GM19328 (cell line): Measurements from ENCODE around the gene RNF215.
"Not testable (repeated sequence)": the region's sequence is repeated elsewhere in the genome, so short reads cannot be mapped to it uniquely, and the experiment has no call there.

Experiments
- ATAC-seq: cut with Tn5 transposase; IDR thresholded peaks from one replicate; pipeline ENCODE4 v1.9.1; 2021; ENCODE audit warnings: mild to moderate bottlenecking, moderate library complexity; ENCODE audit not compliant: unreplicated experiment

The RNF215 gene

GRCh38 chr22:30365891-30366290 is 21.3 kb downstream of the RNF215 start:
- no peak for ATAC-seq

GRCh38 chr22:30362651-30363281 is 24.4 kb downstream of the RNF215 start:
- no peak for ATAC-seq

GRCh38 chr22:30361916-30362650 is 25.1 kb downstream of the RNF215 start:
- no peak for ATAC-seq

DNA sequence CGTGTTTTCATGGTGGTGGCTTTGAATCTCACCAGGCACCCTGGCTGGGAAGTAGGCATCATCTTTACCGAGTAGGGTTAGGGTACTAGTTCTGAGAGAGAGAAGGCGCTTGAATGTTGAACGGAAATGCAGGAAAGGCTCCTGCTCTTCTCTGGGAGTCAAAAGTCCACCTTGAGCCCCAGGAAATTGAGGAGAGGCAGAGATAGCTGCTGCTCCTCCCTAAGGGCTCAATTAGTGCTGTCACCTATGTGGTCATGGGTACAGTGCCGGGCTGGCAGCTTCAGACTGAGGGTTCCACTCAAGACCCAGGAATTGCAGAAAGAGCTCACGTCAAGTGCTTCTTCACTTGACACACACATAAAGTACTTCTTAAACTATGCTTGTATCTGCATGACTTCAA is 28.7 kb downstream of the RNF215 start:
- ATAC-seq, result no peak

- ATAC-seq, result no peak
These were observed 29.5 kb downstream of the RNF215 start for GRCh38 chr22:30357650-30358215.

DNA sequence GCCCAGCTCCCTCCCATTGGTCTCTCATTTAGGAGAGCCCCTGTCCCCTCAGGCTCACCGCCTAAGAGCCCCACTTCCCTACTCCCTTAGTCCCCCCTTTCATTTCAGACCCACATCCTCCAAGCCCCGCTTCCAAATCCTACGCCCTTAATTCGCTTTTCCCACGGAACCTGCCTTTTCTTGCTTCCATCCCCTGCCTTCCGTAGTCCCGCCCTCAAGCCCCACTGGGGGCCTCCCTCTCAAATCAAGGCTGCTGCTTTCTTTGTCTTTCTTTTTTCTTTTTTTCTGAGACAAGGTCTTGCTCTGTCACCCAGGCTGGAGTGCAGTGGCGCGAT is 30.0 kb downstream of the RNF215 start:
- ATAC-seq, result no peak

GRCh38 chr22:30356449-30357235 is 30.6 kb downstream of the RNF215 start, which contains the start of the genes CCDC157 and SF3A1:
Gene CCDC157, plus strand, starts transcription at chr22:30357007. Its CDS starts 8,994 bp downstream, at chr22:30366001.
Gene SF3A1, minus strand, starts transcription at chr22:30356894. Its CDS starts 102 bp downstream, at chr22:30356792.
- peak; percentile 87 for ATAC-seq

DNA sequence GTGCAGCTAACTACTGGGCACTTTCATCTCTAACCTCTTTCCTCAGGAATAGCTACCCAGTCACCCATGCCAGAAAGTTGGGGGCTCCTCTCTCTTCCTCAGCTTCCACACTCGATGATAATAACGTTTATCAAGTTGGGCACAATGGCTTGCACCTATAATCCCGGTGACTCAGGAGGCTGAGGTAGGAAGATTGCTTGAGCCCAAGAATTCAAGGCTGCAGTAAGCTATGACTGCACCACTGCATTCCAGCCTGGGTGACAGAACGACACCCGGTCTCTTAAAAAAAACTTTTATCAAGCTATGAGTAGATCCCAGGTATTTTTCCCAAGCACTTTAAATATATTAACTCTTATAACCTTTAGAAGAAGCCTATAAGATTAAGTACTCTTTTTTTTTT is 32.6 kb downstream of the RNF215 start:
- ATAC-seq, result no peak

GRCh38 chr22:30351226-30351625 is 36.0 kb downstream of the RNF215 start:
- ATAC-seq, result no peak

- ATAC-seq, result no peak
These were observed 38.4 kb downstream of the RNF215 start for GRCh38 chr22:30348809-30349208.

- ATAC-seq, result no peak
These were observed 38.8 kb downstream of the RNF215 start for GRCh38 chr22:30348404-30348803.

DNA sequence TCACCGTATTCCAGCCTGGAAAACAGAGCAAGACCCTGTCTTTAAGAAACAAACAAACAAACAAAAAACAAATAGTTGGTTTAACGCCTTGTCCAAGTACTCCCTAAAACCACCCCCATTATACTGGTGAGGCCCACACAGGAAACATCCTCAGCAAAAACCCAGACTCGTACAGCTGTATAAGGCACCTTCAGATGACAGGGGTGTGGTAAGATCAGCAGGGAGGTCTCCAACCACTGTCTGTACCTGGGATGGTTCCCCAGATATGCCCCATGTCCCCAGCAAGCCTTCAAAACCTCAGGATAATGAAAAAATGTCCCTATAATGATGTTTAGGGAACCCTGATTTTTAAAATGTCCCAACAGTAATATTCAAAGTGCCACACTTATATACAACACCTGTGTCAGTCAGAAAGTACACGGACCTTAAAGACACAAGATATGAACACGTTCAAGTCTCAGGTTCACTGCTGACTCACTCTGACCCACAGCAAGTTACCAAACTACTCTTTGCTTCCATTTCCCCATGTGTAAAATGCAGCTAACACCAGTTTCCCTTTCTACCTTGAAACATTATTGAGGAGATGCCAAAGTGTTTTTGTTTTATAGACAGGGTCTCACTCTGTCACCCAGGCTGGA is 39.8 kb downstream of the RNF215 start:
- ATAC-seq, result no peak

DNA sequence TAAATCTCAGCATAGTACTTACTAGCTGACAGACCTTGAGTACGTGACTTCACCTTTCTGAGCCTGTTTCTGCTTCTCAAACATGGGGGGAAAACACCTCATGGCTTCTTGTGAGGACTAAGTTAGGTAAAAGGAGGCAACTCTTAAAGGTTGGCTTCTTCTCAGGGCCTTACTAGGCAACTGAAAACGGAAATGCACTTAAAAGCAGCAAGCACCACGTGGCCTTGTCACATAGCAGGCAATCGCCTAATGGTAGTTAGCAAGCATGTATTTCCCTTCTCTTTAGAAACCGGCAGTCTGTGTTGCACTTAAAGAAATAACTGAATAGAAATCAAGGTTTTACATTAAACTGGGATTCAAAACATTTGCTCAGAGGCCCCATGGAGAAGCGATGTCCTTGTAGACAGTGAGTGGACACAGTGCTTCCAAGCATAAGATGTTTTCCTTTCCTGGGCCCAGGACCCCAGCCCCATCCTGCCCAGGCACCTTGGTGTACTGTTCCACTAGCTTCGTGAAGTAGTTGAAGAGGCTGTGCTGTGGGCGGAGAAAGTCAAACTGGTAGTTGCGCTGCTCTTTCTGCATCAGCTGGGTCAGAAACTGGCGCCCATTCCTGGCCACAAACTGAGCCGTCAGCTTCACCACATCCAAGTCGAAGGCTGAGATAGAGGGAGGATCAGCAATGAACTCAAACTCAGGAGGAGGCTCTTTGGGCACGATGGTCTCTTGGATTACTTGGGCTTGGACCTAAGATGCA is 42.6 kb downstream of the RNF215 start:
- ATAC-seq, result no peak

DNA sequence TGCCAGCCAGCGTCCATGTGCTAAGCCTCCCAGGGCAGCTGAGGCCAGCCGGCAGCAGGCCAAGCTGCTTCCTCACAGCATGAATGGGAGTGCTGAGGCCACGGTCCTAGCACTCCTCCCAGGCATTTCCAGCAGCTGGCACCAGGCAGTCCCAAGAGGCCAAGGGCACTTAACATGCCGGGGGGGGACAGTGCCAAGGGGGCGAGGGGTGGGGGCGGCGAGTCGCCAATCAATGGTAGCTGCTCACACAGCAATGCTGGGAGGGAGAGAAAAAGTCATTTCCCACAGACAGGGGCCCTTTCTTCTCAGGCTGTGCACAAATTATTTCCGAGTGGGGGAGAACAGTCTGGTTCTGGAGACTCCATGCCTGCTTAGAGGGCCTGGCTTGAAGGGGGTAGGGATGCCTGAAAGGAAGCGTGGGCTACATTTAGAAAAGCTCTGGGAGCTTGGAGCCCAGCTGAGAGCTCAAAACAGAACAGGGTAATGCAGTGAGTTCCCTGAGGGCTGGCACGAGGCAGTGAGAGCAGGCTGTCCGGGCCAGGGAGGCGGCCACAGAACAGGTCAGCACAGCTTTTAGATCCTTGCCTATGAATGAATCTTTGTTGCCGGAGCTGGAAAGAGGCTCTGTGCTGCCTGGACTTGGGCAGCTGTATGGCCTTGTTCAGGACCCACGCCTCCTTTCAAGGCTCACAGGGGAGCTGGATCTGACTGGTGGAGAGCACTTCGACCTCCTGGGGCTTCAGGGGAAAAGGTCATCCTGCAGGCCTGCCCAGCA is 46.1 kb downstream of the RNF215 start:
- ATAC-seq, result no peak

- no peak for ATAC-seq
These were observed 48.4 kb downstream of the RNF215 start for GRCh38 chr22:30338802-30339201.

DNA sequence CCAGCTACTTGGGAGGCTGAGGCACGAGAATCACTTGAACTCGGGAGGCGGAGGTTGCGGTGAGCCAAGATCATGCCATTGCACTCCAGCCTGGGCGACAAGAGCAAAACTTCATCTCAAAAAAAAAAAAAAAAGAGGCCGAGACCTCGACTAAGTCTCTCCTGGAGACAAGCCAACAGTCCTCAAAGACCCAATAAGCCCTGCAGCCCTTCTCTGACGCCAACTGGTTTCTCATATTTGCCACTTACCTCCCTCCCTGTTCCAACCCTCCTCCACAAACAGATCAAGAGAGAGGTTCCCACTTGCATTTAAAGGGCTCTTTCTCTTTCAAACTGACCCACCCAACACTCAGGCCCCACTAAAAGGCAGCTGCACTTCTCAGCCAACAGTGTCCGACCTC is 48.9 kb downstream of the RNF215 start:
- ATAC-seq, result not testable (repeated sequence)

GRCh38 chr22:30337461-30337778 is 49.8 kb downstream of the RNF215 start:
- ATAC-seq, result no peak

DNA sequence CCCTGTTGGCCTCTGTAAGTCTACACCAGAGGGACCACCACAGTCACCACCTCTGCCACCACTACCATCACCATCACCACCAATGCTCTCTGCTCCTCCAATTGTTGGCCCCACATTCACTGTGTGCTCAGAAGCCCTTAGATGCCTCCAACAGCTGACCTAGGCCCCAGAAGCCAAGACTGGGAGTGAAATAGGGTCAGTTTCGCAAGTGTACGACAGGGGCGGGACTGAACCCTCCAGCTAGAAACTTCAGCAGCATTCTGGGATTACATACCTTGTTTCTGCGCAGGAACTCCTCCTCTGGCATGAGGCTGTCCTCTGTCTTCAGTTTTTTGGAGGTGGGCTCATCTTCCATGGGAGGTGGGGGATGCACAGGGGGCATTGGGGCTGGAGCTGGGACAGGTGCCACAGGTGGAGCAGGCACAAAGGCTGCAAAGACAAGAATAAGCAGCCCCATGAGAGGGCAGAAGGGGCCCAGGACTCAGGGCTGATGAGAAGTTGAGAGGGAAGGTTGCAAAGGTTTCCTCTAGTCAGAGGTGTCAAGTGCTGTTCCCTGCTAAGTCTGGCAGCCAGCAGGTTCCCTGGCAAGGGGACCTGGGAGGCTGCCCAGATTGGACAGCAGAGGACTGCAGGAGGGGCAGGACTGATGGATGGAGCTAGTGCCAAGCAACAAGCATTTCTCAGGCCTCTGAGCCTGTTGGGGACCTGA is 50.3 kb downstream of the RNF215 start:
- no peak for ATAC-seq

DNA sequence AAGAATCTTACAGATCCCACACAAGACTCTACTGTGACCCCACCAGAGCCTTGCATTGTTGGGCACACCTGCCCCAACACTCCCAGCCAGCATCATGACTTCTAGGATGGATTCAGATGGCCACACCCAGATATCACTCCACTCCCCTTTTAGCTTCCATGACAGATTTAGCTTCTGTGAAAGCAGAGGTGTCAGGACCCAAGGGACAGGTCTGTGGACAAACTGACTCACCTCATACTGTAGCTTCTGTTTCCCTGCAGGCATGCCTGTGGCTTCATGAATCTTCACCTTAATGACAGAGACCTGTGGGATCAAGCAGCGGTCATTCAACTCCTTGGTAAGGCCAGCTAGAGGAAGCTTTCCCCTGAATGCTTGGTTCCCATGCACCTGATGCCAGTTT is 52.0 kb downstream of the RNF215 start:
- no peak for ATAC-seq
